ENCODE measurements around the gene GFPT2.

- TF ChIP-seq CTCF (IDR thresholded peaks at IDR 0.05 in 4 of 5, conservative IDR thresholded peaks at IDR 0.05 in 1 of 5) (no peak), POLR2A (IDR thresholded peaks at IDR 0.05) (no peak)
Measured at GRCh38 chr5:180282281-180282680, 70.9 kb downstream of the GFPT2 start.

All from gastrocnemius medialis (tissue), 4 donors.